Glutamatergic neuron (in vitro differentiated cells): ENCODE data around the gene FRMD4A. TPM values are rescaled to one million over a fixed set of nuclear protein-coding genes. Genes with fewer than 3 reads are reported as not detected.
"Not testable (repeated sequence)": the region's sequence is repeated elsewhere in the genome, so short reads cannot be mapped to it uniquely, and the experiment has no call there.

Experiments used
- DNase-seq: peaks from one replicate; pipeline ENCODE4 v3.0.0; 2022
- H3K27ac Mint-ChIP-seq: one replicate; pipeline ENCODE4 v1.8.0; 2020; ENCODE audit warnings: mild to moderate bottlenecking, mixed read lengths, inconsistent platforms; ENCODE audit not compliant: unreplicated experiment
- H3K27me3 Mint-ChIP-seq: one replicate; pipeline ENCODE4 v1.8.0; 2020; ENCODE audit warnings: mild to moderate bottlenecking, moderate library complexity, mixed read lengths, inconsistent platforms; ENCODE audit not compliant: unreplicated experiment
- H3K36me3 Mint-ChIP-seq: one replicate; pipeline ENCODE4 v1.8.0; 2020; ENCODE audit warnings: mild to moderate bottlenecking, mixed read lengths, inconsistent platforms; ENCODE audit not compliant: unreplicated experiment
- H3K4me1 Mint-ChIP-seq: one replicate; pipeline ENCODE4 v1.8.0; 2020; ENCODE audit warnings: mild to moderate bottlenecking, low read depth, mixed read lengths, inconsistent platforms; ENCODE audit not compliant: unreplicated experiment
- H3K4me3 Mint-ChIP-seq: one replicate; pipeline ENCODE4 v1.8.0; 2020; ENCODE audit warnings: mild to moderate bottlenecking, mixed read lengths, inconsistent platforms; ENCODE audit not compliant: unreplicated experiment
- H3K9me3 Mint-ChIP-seq: one replicate; pipeline ENCODE4 v1.8.0; 2020; ENCODE audit warnings: mild to moderate bottlenecking, moderate library complexity, mixed read lengths, inconsistent platforms; ENCODE audit not compliant: unreplicated experiment
- CTCF ChIP-seq: fragments of 200-600 bp; sonication (generic); IDR thresholded peaks from one replicate; pipeline ENCODE4 v1.5.0; 2021; ENCODE audit not compliant: partially characterized antibody, unreplicated experiment
- total RNA-seq: library from RNA; stranded (reverse); fragmentation: NEBNext Ultra II Directional; extraction: Animal tissue kit (Norgen Biotek cat#: 25700); gene quantifications from one replicate; pipeline ENCODE4 v1.2.1, GENCODE V29; 2021; ENCODE audit not compliant: unreplicated experiment

The FRMD4A gene
- total RNA-seq, 1 donor from 2014 or later: 70.6 TPM

DNA sequence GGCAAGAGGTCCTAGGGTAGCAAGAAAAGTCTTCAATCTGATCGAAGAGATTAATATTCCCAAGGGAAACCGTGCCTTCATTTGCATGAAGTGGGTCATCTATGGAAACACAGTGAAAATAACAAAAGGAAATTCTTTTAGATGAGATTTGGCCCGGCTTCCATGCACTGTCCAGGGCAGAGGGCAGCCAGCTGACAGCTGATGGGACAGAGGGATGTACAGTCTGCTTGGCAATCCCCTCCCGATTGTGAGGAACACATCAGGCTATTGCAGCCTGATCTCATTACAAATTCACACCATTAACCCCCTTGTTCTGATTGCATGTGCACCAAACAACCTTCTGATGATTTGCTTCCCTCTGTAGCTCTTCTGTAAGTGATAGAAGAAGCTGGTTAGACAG lies 105.3 kb downstream of the FRMD4A start:
- no peak for TF ChIP-seq CTCF
- Mint-ChIP-seq H3K27me3 (no peaks in the 10 kb centered on the region), H3K36me3 (no peaks in the 10 kb centered on the region), H3K4me3 (no peak overlapping the region), H3K27ac (no peak overlapping the region), H3K4me1 (peaks cover 3% of the 10 kb centered on the region), H3K9me3 (no peaks in the 10 kb centered on the region)
- peak; percentile 26 for DNase-seq

DNA sequence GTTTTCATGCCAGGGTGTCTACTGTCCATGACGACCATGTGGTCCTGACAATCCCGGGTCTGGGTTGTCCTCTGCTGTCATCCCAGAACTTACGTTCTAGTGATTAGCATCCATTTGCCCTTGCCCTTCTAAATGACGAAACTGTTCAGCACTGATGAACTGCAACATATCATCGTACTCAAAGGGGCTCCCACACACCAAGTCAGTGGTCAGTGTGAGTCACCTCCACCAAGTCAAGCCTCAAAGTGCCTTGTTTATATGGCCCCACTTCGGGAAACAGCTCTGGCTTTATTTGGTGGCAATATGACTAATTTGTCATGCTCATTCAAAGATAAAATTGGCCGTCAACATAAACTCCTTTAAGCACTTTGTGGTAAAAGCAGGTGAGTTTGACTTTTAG lies 110.7 kb downstream of the FRMD4A start:
- H3K9me3 Mint-ChIP-seq: peaks cover 2% of the 10 kb centered on the region
- no peak for TF ChIP-seq CTCF
- H3K36me3 Mint-ChIP-seq: no peaks in the 10 kb centered on the region
- no peaks in the 10 kb centered on the region for H3K4me1 Mint-ChIP-seq
- no peak for DNase-seq
- peaks cover 1% of the 10 kb centered on the region for H3K27me3 Mint-ChIP-seq
- H3K4me3 Mint-ChIP-seq: no peak overlapping the region
- no peak overlapping the region for H3K27ac Mint-ChIP-seq

DNA sequence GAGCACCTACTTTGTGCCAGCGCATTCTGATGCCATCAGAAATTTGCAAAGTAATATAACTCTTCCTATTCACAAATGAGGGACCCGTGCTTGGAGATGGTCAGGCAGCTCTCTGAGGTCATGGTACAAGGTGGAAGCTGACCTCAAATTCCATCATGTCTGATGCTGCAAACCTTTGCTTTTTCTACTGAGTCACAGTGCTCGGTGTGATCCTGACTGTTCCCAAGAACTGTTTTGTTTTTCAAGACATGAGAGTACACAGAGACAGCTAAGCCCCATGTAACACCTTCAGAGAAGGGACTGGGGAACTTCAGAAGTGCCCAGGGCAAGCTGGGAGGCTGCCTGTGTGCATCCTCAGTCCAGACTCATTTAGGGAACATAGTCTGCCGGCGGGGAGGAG lies 111.3 kb downstream of the FRMD4A start:
- no peak for DNase-seq
- peaks cover 2% of the 10 kb centered on the region for H3K9me3 Mint-ChIP-seq
- no peak overlapping the region for H3K27ac Mint-ChIP-seq
- no peak overlapping the region for H3K4me3 Mint-ChIP-seq
- H3K27me3 Mint-ChIP-seq: peaks cover 1% of the 10 kb centered on the region
- no peaks in the 10 kb centered on the region for H3K4me1 Mint-ChIP-seq
- H3K36me3 Mint-ChIP-seq: no peaks in the 10 kb centered on the region
- TF ChIP-seq CTCF: no peak

DNA sequence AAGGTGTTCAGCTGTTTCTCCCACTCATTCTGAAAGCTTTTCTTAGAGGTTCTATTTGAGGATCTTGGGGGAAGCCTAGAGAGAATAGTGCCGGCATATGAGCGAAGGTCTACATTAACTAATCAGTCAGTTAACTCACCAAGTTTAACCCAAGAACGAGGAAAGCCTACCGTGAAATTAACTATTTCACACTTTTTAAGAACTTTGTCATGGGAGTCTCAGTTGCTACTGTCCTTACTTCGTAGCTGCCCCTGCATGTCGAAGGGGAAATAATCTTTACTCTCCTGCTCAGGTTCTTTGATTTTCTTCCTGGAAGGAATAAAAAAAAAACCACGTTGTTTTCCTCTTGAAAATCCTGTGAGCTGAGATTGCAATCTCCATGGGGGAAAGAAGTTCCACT lies 115.1 kb downstream of the FRMD4A start:
- peaks cover 4% of the 10 kb centered on the region for H3K27me3 Mint-ChIP-seq
- TF ChIP-seq CTCF: no peak
- H3K4me3 Mint-ChIP-seq: no peak overlapping the region
- H3K27ac Mint-ChIP-seq: no peak overlapping the region
- H3K4me1 Mint-ChIP-seq: peaks cover 2% of the 10 kb centered on the region
- DNase-seq: no peak
- no peaks in the 10 kb centered on the region for H3K36me3 Mint-ChIP-seq
- peaks cover 2% of the 10 kb centered on the region for H3K9me3 Mint-ChIP-seq

DNA sequence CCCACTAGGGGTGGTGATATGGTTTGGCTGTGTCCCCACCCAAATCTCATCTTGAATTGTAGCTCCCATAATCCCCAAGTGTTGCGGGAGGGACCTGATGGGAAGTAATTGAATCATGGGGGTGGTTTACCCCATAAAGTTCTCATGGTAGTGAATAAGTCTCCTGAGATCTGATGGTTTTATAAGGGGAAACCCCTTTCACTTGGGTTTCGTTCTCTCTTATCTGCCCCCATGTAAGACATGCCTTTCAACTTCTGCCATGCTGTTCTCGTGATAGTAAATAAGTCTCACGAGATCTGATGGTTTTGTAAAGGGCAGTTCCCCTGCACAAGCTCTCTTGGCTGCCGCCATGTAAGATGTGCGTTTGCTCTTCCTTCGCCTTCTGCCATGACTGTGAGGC lies 117.0 kb downstream of the FRMD4A start:
- H3K9me3 Mint-ChIP-seq, H3K4me1 Mint-ChIP-seq, H3K4me3 Mint-ChIP-seq, H3K36me3 Mint-ChIP-seq, DNase-seq, H3K27ac Mint-ChIP-seq, H3K27me3 Mint-ChIP-seq: not testable (repeated sequence)

GRCh38 chr10:14211610-14212009 lies 119.1 kb downstream of the FRMD4A start:
- Mint-ChIP-seq H3K36me3 (no peaks in the 10 kb centered on the region), H3K9me3 (no peaks in the 10 kb centered on the region), H3K27ac (no peak overlapping the region), H3K4me1 (peaks cover 2% of the 10 kb centered on the region), H3K4me3 (no peak overlapping the region), H3K27me3 (peaks cover 4% of the 10 kb centered on the region)
- DNase-seq: no peak
- TF ChIP-seq CTCF: no peak
